GM18519 (cell line): Measurements from ENCODE around the gene AGO3.

Experiments used
- ATAC-seq: cut with Tn5 transposase; IDR thresholded peaks from one replicate; pipeline ENCODE4 v1.9.1; 2021; ENCODE audit warnings: mild to moderate bottlenecking, moderate library complexity; ENCODE audit not compliant: unreplicated experiment, low FRiP score

The AGO3 gene

DNA sequence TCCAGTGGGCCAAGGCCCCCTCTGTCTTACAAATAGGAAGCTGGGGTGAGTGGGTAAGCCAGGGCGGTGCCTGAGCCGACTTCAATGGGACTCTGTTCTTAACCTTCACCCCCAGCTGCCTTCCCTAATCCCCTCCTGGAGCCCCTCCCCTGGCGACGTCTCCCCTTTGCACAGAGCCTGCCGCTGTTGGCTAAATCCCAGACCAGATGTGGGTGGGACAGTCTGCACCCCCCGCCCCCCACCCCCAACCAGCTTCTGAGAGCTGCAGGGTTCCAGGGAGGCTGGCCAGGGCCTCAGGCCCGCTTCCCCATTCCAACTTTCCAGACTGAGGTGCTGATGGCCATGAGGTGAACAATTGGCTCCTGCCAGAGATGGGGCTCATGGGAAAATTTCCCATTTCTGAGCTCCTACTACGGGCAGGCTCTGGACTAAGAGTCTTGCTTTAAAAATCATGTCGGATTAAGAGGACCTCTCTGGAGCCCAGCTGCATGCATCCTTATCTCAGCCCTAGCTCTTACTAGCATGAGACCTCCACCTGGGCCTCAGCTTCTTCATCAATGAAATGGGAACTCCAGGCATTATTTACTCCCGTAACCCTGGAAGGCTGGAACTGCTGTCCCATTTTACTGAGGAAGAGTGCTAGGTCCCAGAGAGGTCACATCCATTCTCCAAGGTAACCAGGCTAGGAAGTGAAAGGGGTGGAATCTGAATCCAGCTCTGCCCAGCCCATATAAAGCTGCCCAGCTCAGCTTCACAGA, 187.7 kb downstream of the AGO3 start:
- ATAC-seq, result no peak

DNA sequence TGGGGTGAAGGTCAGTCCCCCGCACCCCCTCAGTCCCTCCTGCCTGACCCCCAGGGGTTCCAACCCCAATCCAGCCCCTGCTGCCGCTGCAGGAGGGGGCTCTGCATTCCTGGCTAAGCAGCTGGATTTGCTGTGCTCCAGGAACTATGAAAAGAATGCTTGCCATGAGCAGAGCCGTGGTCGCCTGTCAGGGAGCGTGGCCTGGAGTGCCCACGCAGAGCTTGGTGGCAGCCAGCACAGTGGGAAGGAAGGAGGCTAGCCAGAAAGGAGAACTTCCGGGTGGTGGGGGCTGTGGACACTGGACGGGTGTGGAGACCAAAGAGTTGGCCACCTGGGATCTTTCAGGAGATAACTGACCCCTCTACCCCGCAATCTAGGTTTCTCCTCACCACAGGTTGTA, 188.6 kb downstream of the AGO3 start:
- ATAC-seq, result no peak
